ENCODE data around the gene OLFML1.

Gene OLFML1

DNA sequence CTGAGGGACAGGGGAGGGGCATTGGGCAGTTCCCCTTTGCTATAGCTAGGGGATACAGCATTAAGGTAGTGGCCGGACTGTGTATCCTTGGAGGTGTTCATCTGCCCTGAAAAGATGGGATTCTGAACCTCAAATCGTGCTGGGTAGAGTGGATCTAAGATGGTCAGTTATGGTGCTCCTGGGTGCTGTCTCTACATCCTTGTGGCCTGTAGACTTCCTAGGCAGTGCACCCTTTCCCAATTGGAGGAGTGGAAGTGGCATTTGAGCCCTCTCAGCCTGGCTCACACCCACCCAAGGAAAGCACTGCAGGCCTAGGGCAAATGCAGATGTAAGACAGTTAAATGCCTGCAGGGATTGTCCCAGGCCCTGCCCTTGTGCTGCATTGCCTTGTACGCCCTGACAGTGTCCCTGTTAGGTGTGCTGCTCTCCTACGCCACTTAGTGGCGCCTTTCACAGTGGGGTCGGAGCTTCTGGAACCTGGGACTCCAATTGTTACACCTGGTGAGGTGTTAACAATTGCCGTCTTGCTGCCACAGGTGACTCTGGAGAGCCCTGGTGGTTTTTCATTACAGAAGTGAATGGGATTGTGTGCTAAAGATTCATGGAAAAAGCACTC lies 63.5 kb downstream of the OLFML1 start:
- no peaks in the 10 kb centered on the region for H3K27me3 ChIP-seq (replicated peaks; ENCODE audit: control insufficient read depth, insufficient read depth, low read length)
- DNase-seq (ENCODE audit: extremely low read depth, insufficient read length): peak; percentile 21
- H3K4me3 ChIP-seq (replicated peaks; ENCODE audit: low read depth, low read length): no peak overlapping the region
- peak; percentile 78 for TF ChIP-seq CTCF (IDR thresholded peaks at IDR 0.05; ENCODE audit: insufficient read depth, low read length, poor library complexity, severe bottlenecking)
- peaks cover 4% of the 10 kb centered on the region for H3K36me3 ChIP-seq (ENCODE audit: control insufficient read depth, insufficient read depth, low read length)

DNA sequence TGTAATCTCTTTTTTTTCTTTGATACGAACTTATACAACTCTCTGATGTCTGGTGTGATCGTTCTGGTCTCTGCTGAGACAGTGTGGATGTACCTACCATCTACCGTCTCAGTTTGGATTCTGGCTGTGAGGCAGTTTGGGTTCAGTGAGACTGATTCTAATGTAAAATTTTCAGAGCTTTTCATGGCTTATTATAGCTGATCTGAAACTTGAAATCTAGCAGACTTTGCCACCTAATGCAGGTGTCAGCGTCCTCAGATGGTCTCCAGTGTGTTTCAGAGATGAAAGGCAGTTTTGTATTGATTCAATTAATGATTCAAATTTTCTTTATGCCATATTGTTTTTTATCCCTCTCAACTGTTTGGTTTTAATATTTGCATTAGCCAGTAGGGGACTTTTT lies 64.4 kb downstream of the OLFML1 start:
- no peak for DNase-seq (ENCODE audit: extremely low read depth, insufficient read length)
- Histone ChIP-seq H3K4me3 (replicated peaks; ENCODE audit: low read depth, low read length) (no peak overlapping the region), H3K36me3 (ENCODE audit: control insufficient read depth, insufficient read depth, low read length) (peaks cover 4% of the 10 kb centered on the region), H3K27me3 (replicated peaks; ENCODE audit: control insufficient read depth, insufficient read depth, low read length) (no peaks in the 10 kb centered on the region)
- no peak for TF ChIP-seq CTCF (IDR thresholded peaks at IDR 0.05; ENCODE audit: insufficient read depth, low read length, poor library complexity, severe bottlenecking)

DNA sequence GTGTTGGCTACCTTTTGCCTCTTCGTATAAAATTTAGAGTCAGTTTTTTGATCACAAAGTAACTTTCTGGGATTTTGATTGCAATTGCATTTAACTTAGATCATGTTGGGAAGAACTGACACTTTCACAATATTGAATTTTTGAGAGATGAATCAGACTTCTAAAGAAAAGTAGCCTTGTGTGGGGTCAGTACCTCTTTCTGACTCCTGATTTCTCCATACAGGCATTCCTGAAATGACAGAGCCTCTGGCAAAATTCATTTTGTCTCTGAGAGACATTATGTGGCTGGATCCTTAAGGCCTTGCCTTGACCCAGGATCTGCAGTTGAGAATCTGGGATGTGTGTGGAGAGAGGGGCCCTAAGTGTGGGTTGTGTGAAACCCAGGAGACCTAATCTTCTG lies 66.3 kb downstream of the OLFML1 start:
- Histone ChIP-seq H3K27me3 (replicated peaks; ENCODE audit: control insufficient read depth, insufficient read depth, low read length) (no peaks in the 10 kb centered on the region), H3K36me3 (ENCODE audit: control insufficient read depth, insufficient read depth, low read length) (peaks cover 4% of the 10 kb centered on the region), H3K4me3 (replicated peaks; ENCODE audit: low read depth, low read length) (no peak overlapping the region)
- no peak for DNase-seq (ENCODE audit: extremely low read depth, insufficient read length)
- no peak for TF ChIP-seq CTCF (IDR thresholded peaks at IDR 0.05; ENCODE audit: insufficient read depth, low read length, poor library complexity, severe bottlenecking)

GRCh38 chr11:7552666-7553065 lies 67.4 kb downstream of the OLFML1 start:
- H3K36me3 ChIP-seq (ENCODE audit: control insufficient read depth, insufficient read depth, low read length): peaks cover 4% of the 10 kb centered on the region
- H3K4me3 ChIP-seq (replicated peaks; ENCODE audit: low read depth, low read length): no peak overlapping the region
- H3K27me3 ChIP-seq (replicated peaks; ENCODE audit: control insufficient read depth, insufficient read depth, low read length): no peaks in the 10 kb centered on the region
- no peak for TF ChIP-seq CTCF (IDR thresholded peaks at IDR 0.05; ENCODE audit: insufficient read depth, low read length, poor library complexity, severe bottlenecking)
- DNase-seq (ENCODE audit: extremely low read depth, insufficient read length): no peak

- DNase-seq (ENCODE audit: extremely low read depth, insufficient read length): no peak
- Histone ChIP-seq H3K4me3 (replicated peaks; ENCODE audit: low read depth, low read length) (no peak overlapping the region), H3K36me3 (ENCODE audit: control insufficient read depth, insufficient read depth, low read length) (peaks cover 2% of the 10 kb centered on the region), H3K27me3 (replicated peaks; ENCODE audit: control insufficient read depth, insufficient read depth, low read length) (no peaks in the 10 kb centered on the region)
- no peak for TF ChIP-seq CTCF (IDR thresholded peaks at IDR 0.05; ENCODE audit: insufficient read depth, low read length, poor library complexity, severe bottlenecking)
Observed at GRCh38 chr11:7555052-7555699, 69.9 kb downstream of the OLFML1 start.
